Lower lobe of right lung (tissue), 2 donors: ENCODE measurements around the gene MSLN. TPM values are rescaled to one million over a fixed set of nuclear protein-coding genes. Genes with fewer than 3 reads are reported as not detected.

Experiments used
- ATAC-seq, 2 donors: fragments of 200-7000 bp; cut with Tn5 transposase; one replicate each; pipeline ENCODE4 v1.9.1; 2020 to 2022; ENCODE audit warnings: mild to moderate bottlenecking in 2 of 2, moderate library complexity in 2 of 2
- DNase-seq: peaks from one replicate; pipeline ENCODE4 v3.0.0-alpha.2; 2020
- H3K27ac ChIP-seq: fragments of 200-600 bp; one replicate; pipeline ENCODE4 v1.8.0; 2022
- H3K27me3 ChIP-seq: fragments of 200-600 bp; one replicate; pipeline ENCODE4 v1.8.0; 2022; ENCODE audit warnings: low read depth
- H3K36me3 ChIP-seq: fragments of 200-600 bp; one replicate; pipeline ENCODE4 v1.8.0; 2022; ENCODE audit warnings: mild to moderate bottlenecking
- H3K4me1 ChIP-seq: fragments of 200-600 bp; one replicate; pipeline ENCODE4 v1.8.0; 2022
- H3K4me3 ChIP-seq: fragments of 200-600 bp; one replicate; pipeline ENCODE4 v1.8.0; 2022; ENCODE audit warnings: mild to moderate bottlenecking
- H3K9me3 ChIP-seq: fragments of 200-600 bp; one replicate; pipeline ENCODE4 v1.8.0; 2022
- intact Hi-C: fragments of 100-400 bp; cut with DNase I; formaldehyde crosslinking; loops from one replicate; pipeline ENCODE4 v1.11.0; 2022
- total RNA-seq: library from RNA; stranded (reverse); fragmentation: NEBNext Ultra II Directional; extraction: Animal tissue kit (Norgen Biotek cat#: 25700); gene quantifications from one replicate; pipeline ENCODE4 v1.2.1, GENCODE V29; 2021
- TF ChIP-seq, protein P1 (sequence below): fragments of 200-600 bp; IDR thresholded peaks from one replicate; pipeline ENCODE4 v1.8.0; 2022; ENCODE audit warnings: antibody characterized with exemption, mild to moderate bottlenecking
- donor health status: DM: no; HTN: yes; CAD: no; lungs with severe emphysema.

The MSLN gene
- total RNA-seq, 1 donor from 2014 or later: 42.6 TPM

DNA sequence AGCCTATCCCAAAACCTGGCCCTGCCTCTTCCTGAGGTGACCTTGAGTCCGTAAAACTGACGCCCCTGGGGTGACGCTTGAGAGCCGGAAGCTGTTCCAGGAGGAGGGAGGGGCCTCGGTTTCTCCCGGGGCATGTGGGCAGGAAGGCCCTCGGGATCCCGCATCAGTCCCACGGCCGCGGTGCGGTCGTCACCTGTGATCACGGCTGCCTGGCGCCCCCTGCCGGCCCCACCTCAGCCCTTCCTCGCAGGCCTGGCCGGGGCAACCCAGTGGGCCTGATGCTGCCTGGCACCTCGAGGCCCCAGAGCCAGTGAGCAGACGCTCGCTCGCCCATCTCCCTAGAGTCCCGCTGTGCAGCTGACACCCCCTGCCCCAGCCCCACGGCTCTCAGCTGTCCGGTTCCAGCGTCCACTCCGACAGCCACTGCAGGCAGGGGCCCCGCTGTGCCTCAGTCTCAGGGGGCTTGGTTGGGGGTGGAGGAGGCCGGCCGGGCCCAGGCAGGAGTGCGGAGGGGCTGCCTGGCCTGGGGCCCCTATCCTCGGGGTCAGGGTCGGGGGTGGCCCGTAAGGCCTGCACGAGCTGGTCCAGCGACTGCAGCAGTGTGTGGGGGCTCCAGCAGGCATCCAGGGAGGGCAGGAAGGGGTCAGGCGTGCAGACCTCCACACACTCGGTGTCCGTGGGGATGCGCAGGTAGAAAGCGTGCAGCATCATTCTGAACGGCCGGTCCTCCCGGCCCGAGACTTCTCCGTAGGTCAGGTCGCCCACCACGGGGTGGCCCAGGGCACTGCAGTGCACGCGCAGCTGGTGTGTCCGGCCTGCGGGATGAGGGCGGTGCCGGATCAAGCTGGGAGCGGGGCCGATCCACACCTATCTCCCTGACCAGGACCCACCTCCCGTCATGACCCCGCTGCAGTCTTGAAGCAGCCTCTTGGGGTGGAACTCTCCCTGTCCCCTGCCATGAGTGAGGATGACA lies 25.3 kb downstream of the MSLN start:
- Histone ChIP-seq H3K27me3 (peaks cover 24% of the 10 kb centered on the region), H3K9me3 (no peaks in the 10 kb centered on the region), H3K36me3 (peaks cover 12% of the 10 kb centered on the region), H3K27ac (no peak overlapping the region), H3K4me3 (no peak overlapping the region), H3K4me1 (peaks cover 27% of the 10 kb centered on the region)
- intact Hi-C loops: no loop called here
- ATAC-seq (peak; percentile 44 to 59), DNase-seq (peak; percentile 87)
- TF ChIP-seq, protein P1, sequence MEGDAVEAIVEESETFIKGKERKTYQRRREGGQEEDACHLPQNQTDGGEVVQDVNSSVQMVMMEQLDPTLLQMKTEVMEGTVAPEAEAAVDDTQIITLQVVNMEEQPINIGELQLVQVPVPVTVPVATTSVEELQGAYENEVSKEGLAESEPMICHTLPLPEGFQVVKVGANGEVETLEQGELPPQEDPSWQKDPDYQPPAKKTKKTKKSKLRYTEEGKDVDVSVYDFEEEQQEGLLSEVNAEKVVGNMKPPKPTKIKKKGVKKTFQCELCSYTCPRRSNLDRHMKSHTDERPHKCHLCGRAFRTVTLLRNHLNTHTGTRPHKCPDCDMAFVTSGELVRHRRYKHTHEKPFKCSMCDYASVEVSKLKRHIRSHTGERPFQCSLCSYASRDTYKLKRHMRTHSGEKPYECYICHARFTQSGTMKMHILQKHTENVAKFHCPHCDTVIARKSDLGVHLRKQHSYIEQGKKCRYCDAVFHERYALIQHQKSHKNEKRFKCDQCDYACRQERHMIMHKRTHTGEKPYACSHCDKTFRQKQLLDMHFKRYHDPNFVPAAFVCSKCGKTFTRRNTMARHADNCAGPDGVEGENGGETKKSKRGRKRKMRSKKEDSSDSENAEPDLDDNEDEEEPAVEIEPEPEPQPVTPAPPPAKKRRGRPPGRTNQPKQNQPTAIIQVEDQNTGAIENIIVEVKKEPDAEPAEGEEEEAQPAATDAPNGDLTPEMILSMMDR: peak; percentile 73

DNA sequence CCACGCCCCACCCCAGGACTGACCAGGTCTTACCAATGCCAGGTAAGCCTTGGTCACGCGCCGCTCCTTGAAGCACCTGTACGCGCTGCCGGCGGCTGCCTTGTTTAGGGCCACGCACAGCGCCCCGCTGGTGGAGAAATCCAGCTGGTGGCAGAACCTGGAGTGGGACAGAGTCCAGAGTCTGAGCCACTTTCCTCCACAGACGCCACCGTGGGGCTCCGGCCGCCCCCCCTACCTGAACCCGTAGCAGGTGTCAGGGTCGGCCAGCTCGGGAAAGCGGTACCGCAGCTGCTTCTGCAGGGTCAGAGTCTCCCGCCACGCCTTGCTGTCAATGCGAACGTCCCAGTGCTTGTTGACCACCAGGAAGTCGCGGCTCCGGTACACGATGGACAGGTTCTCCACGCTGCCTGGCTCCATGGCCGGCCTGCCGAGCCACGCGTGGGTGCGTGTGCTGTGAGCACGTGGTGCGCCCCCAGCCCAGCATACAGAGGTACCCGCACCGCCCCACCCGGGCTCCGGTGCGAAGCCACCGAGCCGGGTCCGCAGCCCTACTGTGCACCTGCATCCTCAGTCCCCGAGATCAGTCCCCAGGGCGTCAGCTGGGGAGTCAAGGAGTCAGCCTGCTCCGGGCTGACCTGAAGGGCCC lies 26.9 kb downstream of the MSLN start:
- TF ChIP-seq, protein P1: no peak
- peak overlapping the region; percentile 81 for H3K27ac ChIP-seq
- intact Hi-C loops: no loop called here
- H3K27me3 ChIP-seq: peaks cover 11% of the 10 kb centered on the region
- peaks cover 12% of the 10 kb centered on the region for H3K36me3 ChIP-seq
- no peaks in the 10 kb centered on the region for H3K9me3 ChIP-seq
- DNase-seq: peak; percentile 60
- no peak for ATAC-seq
- H3K4me3 ChIP-seq: peak overlapping the region; percentile 88
- peaks cover 27% of the 10 kb centered on the region for H3K4me1 ChIP-seq

DNA sequence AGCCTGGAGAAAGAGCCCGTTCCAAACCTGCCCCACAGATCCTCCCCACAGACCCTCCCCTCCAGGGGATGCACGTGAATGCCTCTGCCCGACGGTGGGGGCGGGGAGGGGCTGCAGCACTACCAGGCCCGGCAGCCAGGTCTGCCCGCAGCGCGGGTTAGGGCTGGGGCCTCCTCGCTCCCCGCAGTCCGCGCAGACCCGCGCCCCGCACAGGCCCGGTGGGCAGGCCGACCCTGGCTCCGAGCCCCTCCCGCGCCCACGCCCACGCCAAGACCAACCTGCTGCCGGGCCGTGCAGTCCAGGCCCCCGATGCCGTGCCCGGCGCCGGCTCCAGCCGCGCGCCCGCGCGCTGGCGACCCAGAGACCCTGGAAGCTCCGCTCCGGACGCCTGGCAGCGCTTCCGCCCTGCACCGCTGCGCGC lies 27.5 kb downstream of the MSLN start, which contains the start of gene RPUSD1:
TSS of gene RPUSD1 (minus strand) at position 404 of the 421 bp plus-strand sequence. CDS start 644 bp downstream, outside the sequence.
- intact Hi-C loops: no loop called here
- TF ChIP-seq, protein P1: peak; percentile 8
- Histone ChIP-seq H3K27me3 (peaks cover 7% of the 10 kb centered on the region), H3K9me3 (no peaks in the 10 kb centered on the region), H3K27ac (peak within 1 kb of the TSS; percentile 81), H3K4me1 (peaks cover 27% of the 10 kb centered on the region), H3K4me3 (peak within 1 kb of the TSS; percentile 88), H3K36me3 (peaks cover 12% of the 10 kb centered on the region)
- peak; percentile 0 to 2 for ATAC-seq
- DNase-seq: peak; percentile 64

DNA sequence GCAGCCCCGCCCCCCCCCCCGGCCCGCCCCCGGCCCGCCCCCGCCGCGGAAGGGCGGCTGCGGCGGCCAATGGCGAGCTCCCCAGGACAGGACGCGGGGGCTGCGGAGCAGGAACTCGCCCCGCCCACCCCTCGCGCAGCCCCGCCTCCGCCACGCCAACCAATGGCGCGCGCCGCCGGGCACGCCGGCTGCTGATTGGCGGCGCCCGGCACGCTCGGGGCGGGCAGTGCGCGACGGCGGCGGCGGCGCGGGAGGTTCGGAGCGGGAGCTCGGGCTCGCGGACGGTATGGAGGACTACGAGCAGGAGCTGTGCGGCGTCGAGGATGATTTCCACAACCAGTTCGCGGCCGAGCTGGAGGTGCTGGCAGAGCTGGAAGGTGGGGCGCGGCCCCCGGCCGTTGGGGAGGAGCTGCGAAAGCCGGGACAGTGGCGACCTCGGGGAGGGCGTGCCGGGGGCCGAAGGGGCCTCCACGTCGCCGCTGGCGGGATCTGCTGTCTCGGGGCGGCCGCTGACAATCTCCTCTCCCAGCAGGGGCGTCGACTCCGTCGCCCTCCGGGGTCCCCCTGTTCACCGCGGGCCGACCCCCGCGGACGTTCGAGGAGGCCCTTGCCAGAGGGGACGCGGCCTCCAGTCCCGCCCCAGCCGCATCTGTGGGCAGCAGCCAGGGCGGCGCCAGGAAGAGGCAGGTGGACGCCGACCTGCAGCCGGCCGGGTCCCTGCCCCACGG lies 28.0 kb downstream of the MSLN start, which contains the start of gene CHTF18:
TSS of gene CHTF18 (plus strand) at position 222 of the 728 bp plus-strand sequence. CDS start at position 287, 65 bp downstream.
- peak within 1 kb of the TSS; percentile 88 for H3K4me3 ChIP-seq
- H3K27me3 ChIP-seq: peaks cover 1% of the 10 kb centered on the region
- intact Hi-C loops: no loop called here
- TF ChIP-seq, protein P1: no peak
- ATAC-seq (peak; percentile 93 to 94), DNase-seq (peak; percentile 92)
- H3K9me3 ChIP-seq: no peaks in the 10 kb centered on the region
- peaks cover 12% of the 10 kb centered on the region for H3K36me3 ChIP-seq
- H3K4me1 ChIP-seq: peaks cover 23% of the 10 kb centered on the region
- H3K27ac ChIP-seq: peak within 1 kb of the TSS; percentile 81
